Measurements from ENCODE around the gene SPOP. TPM values are rescaled to one million over a fixed set of nuclear protein-coding genes. Genes with fewer than 3 reads are reported as not detected.
"Not testable (repeated sequence)": the region's sequence is repeated elsewhere in the genome, so short reads cannot be mapped to it uniquely, and the experiment has no call there.

SPOP gene
- total RNA-seq, 4 donors from 2014 or later: 58.1 to 72.6 (median 66.6) TPM

- no peaks in the 10 kb centered on the region for H3K36me3 ChIP-seq
- H3K27me3 ChIP-seq: no peaks in the 10 kb centered on the region
- no peak for TF ChIP-seq POLR2A (IDR thresholded peaks at IDR 0.05)
- WGBS, 2 donors: 69 to 75% methylated on average over 9 of the region's 9 CpGs
- no peak for DNase-seq (ENCODE audit: low spot score in 2 of 2)
- H3K27ac ChIP-seq: no peak overlapping the region
- H3K4me3 ChIP-seq: no peak overlapping the region
- peaks cover 0 to 14% (median 7%) of the 10 kb centered on the region in 4 donors for H3K4me1 ChIP-seq
- H3K9me3 ChIP-seq: no peaks in the 10 kb centered on the region
Measured at GRCh38 chr17:49681106-49681979, 3.4 kb upstream of the SPOP start.

GRCh38 chr17:49680314-49680713, 2.4 kb upstream of the SPOP start:
- 77 to 78% methylated on average over 6 of the region's 6 CpGs for WGBS, 2 donors
- H3K27ac ChIP-seq: no peak overlapping the region

GRCh38 chr17:49677134-49677932, 564 bp downstream of the SPOP start:
- peaks cover 0 to 52% (median 31%) of the 10 kb centered on the region in 4 donors for H3K4me1 ChIP-seq

More at GRCh38 chr17:49680314-49680713, 2.4 kb upstream of the SPOP start:
- TF ChIP-seq, protein P1, sequence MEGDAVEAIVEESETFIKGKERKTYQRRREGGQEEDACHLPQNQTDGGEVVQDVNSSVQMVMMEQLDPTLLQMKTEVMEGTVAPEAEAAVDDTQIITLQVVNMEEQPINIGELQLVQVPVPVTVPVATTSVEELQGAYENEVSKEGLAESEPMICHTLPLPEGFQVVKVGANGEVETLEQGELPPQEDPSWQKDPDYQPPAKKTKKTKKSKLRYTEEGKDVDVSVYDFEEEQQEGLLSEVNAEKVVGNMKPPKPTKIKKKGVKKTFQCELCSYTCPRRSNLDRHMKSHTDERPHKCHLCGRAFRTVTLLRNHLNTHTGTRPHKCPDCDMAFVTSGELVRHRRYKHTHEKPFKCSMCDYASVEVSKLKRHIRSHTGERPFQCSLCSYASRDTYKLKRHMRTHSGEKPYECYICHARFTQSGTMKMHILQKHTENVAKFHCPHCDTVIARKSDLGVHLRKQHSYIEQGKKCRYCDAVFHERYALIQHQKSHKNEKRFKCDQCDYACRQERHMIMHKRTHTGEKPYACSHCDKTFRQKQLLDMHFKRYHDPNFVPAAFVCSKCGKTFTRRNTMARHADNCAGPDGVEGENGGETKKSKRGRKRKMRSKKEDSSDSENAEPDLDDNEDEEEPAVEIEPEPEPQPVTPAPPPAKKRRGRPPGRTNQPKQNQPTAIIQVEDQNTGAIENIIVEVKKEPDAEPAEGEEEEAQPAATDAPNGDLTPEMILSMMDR (IDR thresholded peaks at IDR 0.05): no peak
- TF ChIP-seq POLR2A (IDR thresholded peaks at IDR 0.05): no peak
- TF ChIP-seq EP300 (IDR thresholded peaks at IDR 0.05): no peak
- Histone ChIP-seq H3K4me1 (peaks cover 0 to 25% (median 17%) of the 10 kb centered on the region in 4 donors), H3K36me3 (no peaks in the 10 kb centered on the region), H3K9me3 (no peaks in the 10 kb centered on the region), H3K27me3 (no peaks in the 10 kb centered on the region), H3K4me3 (no peak overlapping the region)
- DNase-seq (ENCODE audit: low spot score in 2 of 2): no peak

DNA sequence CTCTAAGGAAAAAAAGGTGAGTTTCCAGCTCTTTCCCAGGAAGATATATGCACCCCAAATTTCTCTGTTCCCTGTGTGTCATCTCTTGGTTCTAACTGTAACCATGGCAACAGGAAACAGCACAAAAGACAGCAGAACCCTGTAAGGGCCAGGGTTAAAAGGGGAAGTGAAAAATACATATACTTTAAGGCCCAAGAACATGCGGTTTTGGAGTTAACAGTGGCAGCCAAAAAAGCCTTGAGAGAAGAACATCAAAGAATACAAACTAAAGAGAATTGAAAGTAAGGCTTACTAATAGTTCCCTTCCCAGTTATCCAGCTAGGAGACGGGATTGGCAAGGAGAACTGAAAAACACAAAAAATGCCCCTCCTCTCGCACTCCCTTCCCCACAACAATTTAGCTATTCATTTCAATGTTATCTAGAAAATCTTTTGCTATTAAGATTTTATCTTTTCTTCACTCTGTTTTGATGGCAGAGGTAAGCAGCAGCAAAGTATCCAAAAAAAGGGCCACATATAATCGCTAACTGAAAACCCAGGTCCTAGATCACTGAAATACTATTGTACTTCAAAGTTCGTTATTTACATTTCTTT, 1.5 kb downstream of the SPOP start:
- no peak for DNase-seq (ENCODE audit: low spot score in 2 of 2)
- Histone ChIP-seq H3K4me3 (peak overlapping the region; percentile 69 to 89 (median 86)), H3K27ac (peak overlapping the region in 3 of 4 donors; percentile 96 to 99 (median 99)), H3K27me3 (no peaks in the 10 kb centered on the region), H3K36me3 (peaks cover 0 to 14% (median 0%) of the 10 kb centered on the region in 3 donors), H3K4me1 (peaks cover 0 to 62% (median 31%) of the 10 kb centered on the region in 4 donors), H3K9me3 (no peaks in the 10 kb centered on the region)
- 27 to 28% methylated on average over 5 of the region's 5 CpGs for WGBS, 2 donors
- TF ChIP-seq EP300 (IDR thresholded peaks at IDR 0.05): peak in 1 of 2 donors; percentile 33
- TF ChIP-seq, protein P1 (IDR thresholded peaks at IDR 0.05): no peak

More at GRCh38 chr17:49677134-49677932, 564 bp downstream of the SPOP start:
- Histone ChIP-seq H3K27me3 (no peaks in the 10 kb centered on the region), H3K9me3 (no peaks in the 10 kb centered on the region), H3K27ac (peak overlapping the region; percentile 96 to 99 (median 99)), H3K4me3 (peak overlapping the region; percentile 69 to 89 (median 86)), H3K36me3 (peaks cover 0 to 14% (median 0%) of the 10 kb centered on the region in 3 donors)
- peak; percentile 93 for DNase-seq (ENCODE audit: low spot score in 2 of 2)
- 0 to 1% methylated on average over 8 to 34 of the region's 34 CpGs for WGBS, 2 donors
- no peak for TF ChIP-seq POLR2A (IDR thresholded peaks at IDR 0.05)
- TF ChIP-seq EP300 (IDR thresholded peaks at IDR 0.05): no peak
- TF ChIP-seq, protein P1 (IDR thresholded peaks at IDR 0.05): no peak

- H3K4me1 ChIP-seq: peaks cover 0 to 79% (median 31%) of the 10 kb centered on the region in 4 donors
- TF ChIP-seq EP300 (IDR thresholded peaks at IDR 0.05): no peak
- TF ChIP-seq, protein P1 (IDR thresholded peaks at IDR 0.05): no peak
- TF ChIP-seq POLR2A (IDR thresholded peaks at IDR 0.05): no peak
- H3K4me3 ChIP-seq: no peak overlapping the region
- H3K36me3 ChIP-seq: peaks cover 0 to 14% (median 0%) of the 10 kb centered on the region in 3 donors
- DNase-seq (ENCODE audit: low spot score in 2 of 2): no peak
- H3K9me3 ChIP-seq: no peaks in the 10 kb centered on the region
- H3K27ac ChIP-seq: peak overlapping the region in 2 of 4 donors; percentile 4 to 29
- no peaks in the 10 kb centered on the region for H3K27me3 ChIP-seq
Measured at GRCh38 chr17:49674507-49674906, 3.4 kb downstream of the SPOP start.

- not testable (repeated sequence) for H3K9me3 ChIP-seq; H3K27me3 ChIP-seq; H3K4me3 ChIP-seq; H3K27ac ChIP-seq; DNase-seq (ENCODE audit: low spot score in 2 of 2)
- WGBS, 2 donors: 85 to 91% methylated on average over 6 of the region's 6 CpGs
- Histone ChIP-seq H3K36me3 (peaks cover 0 to 14% (median 0%) of the 10 kb centered on the region in 3 donors), H3K4me1 (peaks cover 0 to 79% (median 31%) of the 10 kb centered on the region in 4 donors)
Measured at GRCh38 chr17:49673679-49674078, 4.2 kb downstream of the SPOP start.
